ENCODE measurements around the gene OSR1.
"Not testable (repeated sequence)": the region's sequence is repeated elsewhere in the genome, so short reads cannot be mapped to it uniquely, and the experiment has no call there.

Gene OSR1

DNA sequence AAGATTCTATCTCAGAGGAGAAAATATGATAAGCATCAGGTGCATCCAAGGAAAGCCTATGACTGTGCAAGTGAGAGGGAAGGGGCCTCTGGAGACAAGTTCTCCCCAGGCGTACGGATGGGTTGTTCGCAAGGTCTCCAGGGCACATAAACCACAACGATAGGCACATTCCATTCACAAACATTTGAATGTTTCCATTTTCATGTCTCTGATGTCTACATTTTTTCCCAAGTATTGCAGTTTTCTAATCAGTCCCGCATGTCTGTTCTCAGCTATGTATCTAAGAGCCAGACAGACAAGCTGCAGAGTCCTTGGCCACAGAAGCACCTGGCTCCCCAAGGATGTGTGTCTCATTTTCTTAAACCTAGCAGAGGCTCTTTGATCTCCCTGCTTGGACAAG is 28.0 kb downstream of the OSR1 start:
- no peak for DNase-seq

DNA sequence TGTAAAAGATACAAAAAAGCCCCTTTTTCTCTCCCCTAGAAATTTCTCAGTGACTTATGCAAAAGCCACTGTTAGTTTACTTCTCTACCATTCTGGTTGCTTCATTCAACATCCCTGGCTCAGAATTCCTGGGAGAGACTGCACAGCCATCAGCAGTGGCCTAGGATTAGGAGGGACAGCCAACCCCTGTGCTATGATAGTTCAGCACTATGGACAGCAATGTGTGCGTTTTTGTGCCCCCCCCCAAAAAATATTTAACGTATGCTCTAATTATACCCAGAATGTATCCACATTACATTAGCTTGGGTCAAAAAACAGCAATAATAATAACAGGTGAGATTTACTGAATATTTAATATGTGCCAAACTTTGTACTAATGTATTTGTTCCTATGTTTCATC is 29.0 kb downstream of the OSR1 start:
- DNase-seq, result no peak

DNA sequence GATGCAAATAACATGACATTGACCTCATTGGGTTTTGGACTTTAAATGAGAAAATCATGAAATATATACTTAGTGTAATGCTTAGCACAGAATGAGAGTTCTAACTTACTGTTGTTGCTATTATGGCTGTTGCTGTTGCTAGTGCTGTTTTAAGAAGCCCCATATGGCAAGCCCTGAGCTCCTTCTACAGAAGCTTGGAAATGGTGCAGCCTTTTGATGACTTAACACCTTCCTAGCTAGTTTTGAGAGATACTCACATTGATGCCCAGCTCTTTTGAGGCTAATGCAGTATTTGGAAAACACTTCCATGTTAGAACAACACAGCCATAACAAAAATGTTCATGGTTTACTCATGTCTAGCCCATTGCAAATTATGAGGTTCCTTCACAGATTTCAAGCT is 30.9 kb downstream of the OSR1 start:
- no peak for DNase-seq

DNA sequence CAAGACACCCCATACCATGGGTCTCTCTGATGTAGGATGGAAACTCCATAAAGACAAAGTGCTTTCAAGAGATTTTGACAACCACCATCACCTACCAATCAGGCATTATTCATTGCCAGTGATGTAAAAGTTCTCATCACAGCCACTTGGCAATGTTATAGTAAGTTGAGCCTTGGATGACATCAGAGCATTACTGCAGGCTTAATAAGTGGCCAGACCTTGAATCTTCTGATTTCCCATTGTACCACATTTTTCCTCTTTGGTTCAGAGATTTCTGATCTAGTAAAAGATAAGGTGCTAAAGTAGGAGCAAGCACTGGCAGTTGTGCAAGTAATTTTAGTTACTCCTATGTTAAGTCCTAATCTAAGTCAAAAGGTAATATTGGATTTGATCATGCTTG is 36.5 kb downstream of the OSR1 start:
- no peak for DNase-seq

DNA sequence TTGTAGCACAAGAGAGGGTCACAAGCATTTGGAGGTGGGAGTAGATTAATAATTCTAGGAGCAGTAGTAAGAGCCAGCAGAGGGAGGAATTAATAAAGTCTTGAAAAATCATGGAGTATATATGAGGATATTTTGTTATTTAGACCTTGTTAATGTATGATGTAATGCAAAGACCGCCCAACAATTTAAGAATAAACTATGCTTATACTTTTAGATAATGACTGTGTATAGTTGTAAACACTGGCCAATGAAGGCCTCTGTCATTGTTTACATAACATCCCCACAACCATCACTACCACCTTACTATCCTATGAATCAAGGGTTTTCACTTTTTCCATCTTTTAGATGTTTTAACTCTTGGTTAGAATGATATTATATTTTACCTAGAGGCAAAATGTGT is 37.6 kb downstream of the OSR1 start:
- no peak for DNase-seq

DNA sequence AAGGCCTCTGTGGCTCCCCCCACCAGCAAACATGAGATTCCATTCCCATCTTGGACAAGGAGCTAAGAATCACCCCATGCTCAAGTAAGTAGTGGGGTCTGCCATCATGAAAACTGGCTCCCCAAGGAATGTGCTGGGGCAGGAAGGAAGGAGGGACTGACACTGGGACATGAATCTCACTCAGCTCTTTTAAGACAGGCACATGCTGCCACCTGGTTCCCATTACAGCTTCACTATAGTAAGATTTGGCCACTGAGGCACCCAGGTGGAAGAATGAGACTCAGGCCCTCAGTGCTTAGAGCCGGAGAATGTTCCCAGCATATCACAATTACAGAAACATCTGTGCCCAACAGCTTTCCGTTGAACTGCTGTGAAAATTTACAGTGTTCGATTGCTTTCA is 38.7 kb downstream of the OSR1 start:
- DNase-seq, result no peak

DNA sequence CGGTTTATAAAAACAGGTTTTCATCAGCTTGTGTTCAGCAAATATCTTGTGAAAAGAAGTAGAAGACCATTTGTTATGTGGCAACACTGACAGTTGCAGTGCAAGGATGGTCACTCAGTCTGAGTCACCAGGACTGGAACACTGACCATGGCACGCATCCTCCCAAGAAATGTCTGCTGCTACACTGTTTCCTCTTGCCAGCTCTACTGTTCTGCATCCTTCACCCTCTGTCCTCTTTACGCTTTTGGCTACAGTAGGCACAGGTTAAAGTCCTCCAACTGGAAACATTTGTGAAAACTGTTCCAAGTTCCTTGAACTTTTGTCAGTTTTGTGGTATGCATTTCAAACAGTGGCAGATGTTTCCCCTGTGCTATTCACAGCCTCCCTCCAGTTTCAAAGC is 39.4 kb downstream of the OSR1 start:
- no peak for DNase-seq

DNA sequence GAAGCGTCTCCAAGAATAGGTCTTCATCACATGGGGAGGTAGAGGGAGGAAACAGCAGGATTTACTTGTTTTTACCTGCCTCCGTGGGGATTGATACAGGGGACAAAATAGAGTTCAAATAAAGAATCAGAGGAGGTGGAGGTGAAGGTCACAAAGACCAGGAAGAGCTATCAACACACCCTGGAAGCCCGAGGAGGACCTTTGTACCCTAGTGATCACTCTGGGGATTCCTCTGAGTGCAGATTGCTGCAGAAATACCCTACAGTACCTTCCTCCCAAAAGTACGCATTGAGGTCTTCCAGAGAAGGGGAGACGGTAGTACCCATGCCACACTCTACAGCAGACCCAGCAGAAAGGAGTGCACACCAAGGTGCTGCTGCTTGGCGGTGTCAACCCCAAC is 44.9 kb downstream of the OSR1 start:
- DNase-seq, result no peak

DNA sequence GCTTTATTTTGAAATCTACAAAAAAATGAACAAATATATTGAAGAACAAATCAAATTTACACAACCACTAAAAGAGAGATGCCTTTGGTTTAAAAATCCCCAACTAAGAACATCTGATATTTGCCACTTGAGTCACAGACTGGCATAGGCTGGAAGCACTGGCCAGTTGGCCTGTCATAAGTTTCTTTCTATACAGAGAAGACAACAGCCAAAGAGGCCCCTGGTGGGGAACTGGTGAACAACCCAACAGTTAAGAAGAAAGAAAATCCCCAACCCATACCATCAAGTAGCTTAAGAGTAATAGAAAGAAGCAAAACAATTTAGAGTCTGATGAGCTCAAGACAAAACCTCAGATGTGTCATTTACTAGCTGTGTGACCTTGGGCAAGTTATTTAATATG is 45.5 kb downstream of the OSR1 start:
- DNase-seq, result no peak

DNA sequence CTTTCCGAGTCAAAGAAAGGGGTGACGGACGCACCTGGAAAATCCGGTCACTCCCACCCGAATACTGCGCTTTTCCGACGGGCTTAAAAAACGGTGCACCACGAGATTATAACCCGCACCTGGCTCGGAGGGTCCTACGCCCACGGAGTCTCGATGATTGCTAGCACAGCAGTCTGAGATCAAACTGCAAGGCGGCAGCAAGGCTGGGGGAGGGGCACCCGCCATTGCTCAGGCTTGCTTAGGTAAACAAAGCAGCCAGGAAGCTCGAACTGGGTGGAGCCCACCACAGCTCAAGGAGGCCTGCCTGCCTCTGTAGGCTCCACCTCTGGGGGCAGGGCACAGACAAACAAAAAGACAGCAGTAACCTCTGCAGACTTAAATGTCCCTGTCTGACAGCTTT is 52.4 kb downstream of the OSR1 start:
- DNase-seq, result not testable (repeated sequence)

DNA sequence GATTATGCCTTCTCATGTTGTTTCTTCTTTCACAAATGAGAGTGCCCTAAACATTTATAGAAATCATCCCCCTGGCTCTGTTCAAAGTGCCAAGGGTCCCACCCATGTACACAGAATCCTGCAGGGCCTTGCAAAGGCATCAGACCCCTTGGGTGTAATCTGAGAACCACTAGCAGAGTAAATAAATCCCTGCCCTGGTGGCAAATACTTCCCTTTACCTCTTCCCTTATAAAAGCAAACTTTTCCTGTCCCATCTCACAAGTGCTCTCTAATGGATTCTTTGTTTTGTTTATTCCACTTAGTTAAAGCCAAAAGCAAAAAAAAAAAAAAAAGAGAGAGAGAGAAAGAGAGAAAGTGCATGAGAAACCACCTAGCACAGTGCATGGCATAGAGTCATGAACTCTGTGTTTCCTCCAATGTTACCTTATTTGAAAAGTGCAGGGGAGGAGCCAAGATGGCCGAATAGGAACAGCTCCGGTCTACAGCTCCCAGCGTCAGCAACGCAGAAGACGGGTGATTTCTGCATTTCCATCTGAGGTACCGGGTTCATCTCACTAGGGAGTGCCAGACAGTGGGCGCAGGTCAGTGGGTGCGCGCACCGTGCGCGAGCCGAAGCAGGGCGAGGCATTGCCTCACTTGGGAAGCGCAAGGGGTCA is 52.9 kb downstream of the OSR1 start:
- DNase-seq, result not testable (repeated sequence)

DNA sequence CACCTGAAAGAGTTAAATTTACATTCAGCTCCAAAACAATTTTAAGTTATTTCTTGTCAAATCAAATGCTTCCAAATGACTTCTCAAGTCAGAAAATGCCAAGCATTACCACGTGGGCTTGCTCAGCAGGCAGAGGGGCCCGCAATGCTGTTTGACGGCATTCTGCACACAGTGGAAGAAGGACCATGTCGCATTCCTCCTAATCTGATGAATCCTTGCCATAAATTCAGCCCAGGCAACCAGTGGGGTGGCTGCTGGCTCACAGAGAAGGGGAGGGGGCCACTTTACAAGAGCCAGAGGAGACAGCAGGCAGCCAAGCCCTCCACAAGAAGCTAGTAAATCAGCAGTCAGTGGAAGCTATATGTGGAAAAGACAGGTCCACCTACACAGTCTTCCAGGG is 56.7 kb downstream of the OSR1 start:
- DNase-seq, result no peak
